Breast epithelium (tissue), 3 donors: ENCODE results near the gene PDE6B.

Experiments used
- CTCF ChIP-seq, 3 donors: fragments of 450-650 bp; IDR thresholded peaks; one replicate each; pipeline ENCODE4 v1.5.1; 2016 to 2017; ENCODE audit warnings: antibody characterized with exemption in 3 of 3, mild to moderate bottlenecking in 3 of 3, moderate library complexity in 3 of 3
- POLR2A ChIP-seq: fragments of 450-650 bp; IDR thresholded peaks from one replicate; pipeline ENCODE4 v1.6.1; 2016; ENCODE audit warnings: antibody characterized with exemption, mild to moderate bottlenecking, moderate library complexity

GRCh38 chr4:665381-665750, 40.0 kb downstream of the PDE6B start:
- TF ChIP-seq CTCF (IDR thresholded peaks at IDR 0.05) (no peak), POLR2A (no peak)
